A549 (cell line): ENCODE results near the gene OR2AE1.

Experiments
- CTCF ChIP-seq: fragments of >200 bp; sonication (Bioruptor Twin); formaldehyde crosslinking; IDR thresholded peaks from 3 replicates; pipeline ENCODE4 v1.5.1; 2016
- JUNB ChIP-seq: fragments of >200 bp; sonication (Bioruptor Twin); formaldehyde crosslinking; IDR thresholded peaks from 2 replicates; pipeline ENCODE4 v1.6.1; 2016
- MAX ChIP-seq: IDR thresholded peaks from 2 replicates; pipeline ENCODE4 v1.6.1; 2012
- MYC ChIP-seq: IDR thresholded peaks from 2 replicates; pipeline ENCODE4 v1.6.1; 2012; ENCODE audit warnings: mild to moderate bottlenecking, inconsistent platforms, low read length, improper control_type of control experiment, borderline replicate concordance
- NR3C1 ChIP-seq: fragments of >200 bp; sonication (Bioruptor Twin); formaldehyde crosslinking; IDR thresholded peaks from 3 replicates; pipeline ENCODE4 v1.6.1; 2017
- POLR2A ChIP-seq: IDR thresholded peaks from 2 replicates; pipeline ENCODE4 v1.6.1; 2012; ENCODE audit warnings: mild to moderate bottlenecking, low read length
- RCOR1 ChIP-seq: fragments of 150-350 bp; IDR thresholded peaks from 2 replicates; pipeline ENCODE4 v1.6.1; 2014; ENCODE audit warnings: antibody characterized with exemption, low read length, low read depth
- TFCP2L1 ChIP-seq: fragments of 250-450 bp; sonication (Bioruptor Pico); IDR thresholded peaks from 2 replicates; pipeline ENCODE4 v1.5.0; 2021; ENCODE audit warnings: mild to moderate bottlenecking
- ZFP36 ChIP-seq: fragments of 450-650 bp; IDR thresholded peaks from 2 replicates; pipeline ENCODE4 v1.6.1; 2014; ENCODE audit warnings: borderline replicate concordance; ENCODE audit not compliant: partially characterized antibody

- TF ChIP-seq TFCP2L1 (CRISPR knock-in tag), result no peak
- TF ChIP-seq CTCF, result no peak
- TF ChIP-seq JUNB, result no peak
- TF ChIP-seq POLR2A, result no peak
- TF ChIP-seq RCOR1, result no peak
- no peak for TF ChIP-seq MYC
- no peak for TF ChIP-seq MAX
- no peak for TF ChIP-seq ZFP36
- no peak for TF ChIP-seq NR3C1
Observed at GRCh38 chr7:99829524-99830160, 47.2 kb downstream of the OR2AE1 start.
